Measurements from ENCODE around the gene VPS50. TPM values are rescaled to one million over a fixed set of nuclear protein-coding genes. Genes with fewer than 3 reads are reported as not detected.

The VPS50 gene
- total and polyA plus RNA-seq, 2 donors (not counting 3 experiments of a cell fraction or from before 2014, with no cell fraction given) = 6.6 to 25.6 TPM

DNA sequence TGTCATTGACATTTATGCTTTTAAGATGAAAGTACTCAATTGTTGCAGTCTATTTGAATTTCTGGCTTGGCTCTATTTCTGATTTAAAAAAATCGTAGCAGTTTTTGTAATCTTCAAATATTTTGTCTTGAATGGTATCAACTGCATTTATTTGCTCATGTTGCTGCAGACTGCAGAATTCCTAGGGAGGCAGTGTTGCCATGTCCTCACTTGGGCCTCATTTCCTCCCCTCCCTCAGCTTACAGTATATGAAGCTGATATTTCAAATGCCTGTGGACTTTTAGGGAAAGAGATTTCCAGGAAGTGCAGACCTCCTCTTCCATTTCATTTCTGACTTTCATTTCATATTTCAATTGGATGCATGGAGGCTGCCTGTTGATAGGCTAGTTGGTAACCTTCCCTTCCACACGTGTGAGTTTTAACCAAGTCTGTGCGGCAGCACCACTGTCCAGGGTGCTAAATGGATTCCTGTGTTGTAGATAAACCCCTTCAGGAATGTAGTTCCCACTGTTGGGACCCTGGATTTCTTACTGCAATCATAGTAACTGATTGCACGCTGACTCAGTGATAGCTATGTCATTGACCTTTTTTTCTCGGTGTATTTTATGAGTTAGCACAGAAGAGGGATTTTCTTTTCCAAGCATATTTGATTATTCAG lies 17.5 kb downstream of the VPS50 start:
- Histone ChIP-seq H3K9me3 (replicated peaks; ENCODE audit: control insufficient read depth, insufficient read depth, low read length) (no peaks in the 10 kb centered on the region), H3K79me2 (ENCODE audit: control insufficient read depth, insufficient read depth, low read length) (peaks cover 2% of the 10 kb centered on the region), H4K20me1 (replicated peaks; ENCODE audit: control insufficient read depth, extremely low read depth, insufficient read depth, low read length) (peaks cover under 1% of the 10 kb centered on the region), H3K4me1 (ENCODE audit: control insufficient read depth, extremely low read depth, insufficient read depth, low read length) (no peaks in the 10 kb centered on the region), H3K36me3 (ENCODE audit: control insufficient read depth in 2 of 2, extremely low read depth in 1 of 2, insufficient read depth in 2 of 2, low read length in 2 of 2) (no peaks in the 10 kb centered on the region), H3K4me2 (ENCODE audit: insufficient read depth, low read length) (no peak overlapping the region), H3K9me1 (replicated peaks; ENCODE audit: control insufficient read depth, extremely low read depth, insufficient read depth, low read length) (no peaks in the 10 kb centered on the region), H3K4me3 (replicated peaks in 1 of 3; ENCODE audit: insufficient read depth in 1 of 3, low read depth in 1 of 3, low read length in 3 of 3) (no peak overlapping the region), H3K9ac (replicated peaks; ENCODE audit: extremely low read depth, insufficient read depth, low read length) (no peak overlapping the region), H3K27me3 (ENCODE audit: control insufficient read depth in 2 of 2, insufficient read depth in 2 of 2, low read length in 2 of 2) (no peaks in the 10 kb centered on the region), H2AFZ (ENCODE audit: low read depth, low read length) (no peak overlapping the region), H3K27ac (ENCODE audit: insufficient read depth, low read depth, low read length) (no peak overlapping the region)
- BruUV-seq (replicated peaks) = no TSS peak
- ChIA-PET CTCF (no interaction called here), POLR2A (no interaction called here)
- TF ChIP-seq FOS (IDR thresholded peaks at IDR 0.05; ENCODE audit: borderline replicate concordance, insufficient read depth, low read length) (no peak), EZH2 (IDR thresholded peaks at IDR 0.05; ENCODE audit: borderline replicate concordance, low read depth, low read length, severe bottlenecking) (no peak), MYC (IDR thresholded peaks at IDR 0.05; ENCODE audit: low read depth, low read length) (no peak), GATA2 (IDR thresholded peaks at IDR 0.05; ENCODE audit: insufficient read depth, insufficient read length, low read depth, low read length) (no peak), POLR2AphosphoS5 (IDR thresholded peaks at IDR 0.05; ENCODE audit: insufficient read depth, low read depth, low read length) (no peak), POLR2A (IDR thresholded peaks at IDR 0.05; ENCODE audit: low read depth, low read length) (no peak), JUN (IDR thresholded peaks at IDR 0.05; ENCODE audit: borderline replicate concordance, insufficient read depth, insufficient read length, low read depth) (no peak)
- TF ChIP-seq, protein P1, sequence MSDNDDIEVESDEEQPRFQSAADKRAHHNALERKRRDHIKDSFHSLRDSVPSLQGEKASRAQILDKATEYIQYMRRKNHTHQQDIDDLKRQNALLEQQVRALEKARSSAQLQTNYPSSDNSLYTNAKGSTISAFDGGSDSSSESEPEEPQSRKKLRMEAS (IDR thresholded peaks at IDR 0.05; ENCODE audit: insufficient read depth, insufficient read length) = no peak
- TF ChIP-seq, protein P2, sequence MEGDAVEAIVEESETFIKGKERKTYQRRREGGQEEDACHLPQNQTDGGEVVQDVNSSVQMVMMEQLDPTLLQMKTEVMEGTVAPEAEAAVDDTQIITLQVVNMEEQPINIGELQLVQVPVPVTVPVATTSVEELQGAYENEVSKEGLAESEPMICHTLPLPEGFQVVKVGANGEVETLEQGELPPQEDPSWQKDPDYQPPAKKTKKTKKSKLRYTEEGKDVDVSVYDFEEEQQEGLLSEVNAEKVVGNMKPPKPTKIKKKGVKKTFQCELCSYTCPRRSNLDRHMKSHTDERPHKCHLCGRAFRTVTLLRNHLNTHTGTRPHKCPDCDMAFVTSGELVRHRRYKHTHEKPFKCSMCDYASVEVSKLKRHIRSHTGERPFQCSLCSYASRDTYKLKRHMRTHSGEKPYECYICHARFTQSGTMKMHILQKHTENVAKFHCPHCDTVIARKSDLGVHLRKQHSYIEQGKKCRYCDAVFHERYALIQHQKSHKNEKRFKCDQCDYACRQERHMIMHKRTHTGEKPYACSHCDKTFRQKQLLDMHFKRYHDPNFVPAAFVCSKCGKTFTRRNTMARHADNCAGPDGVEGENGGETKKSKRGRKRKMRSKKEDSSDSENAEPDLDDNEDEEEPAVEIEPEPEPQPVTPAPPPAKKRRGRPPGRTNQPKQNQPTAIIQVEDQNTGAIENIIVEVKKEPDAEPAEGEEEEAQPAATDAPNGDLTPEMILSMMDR (IDR thresholded peaks at IDR 0.05; ENCODE audit: extremely low read depth in 1 of 2, insufficient read depth in 1 of 2, low read depth in 1 of 2, low read length in 2 of 2) = no peak
- intact Hi-C loops (cut with micrococcal nuclease) (loop anchor here (5.0 to 10.0 kb wide), 4 partner anchors 193 to 1145 kb away; partner anchors contain the start of gene COL1A2), dilution Hi-C loops (cut with MboI; ENCODE audit: extremely low pct_ligation_motif_present, low sequenced_read_pairs) (no loop called here)
- DNase-seq (ENCODE audit: low read depth, low spot score) (no peak), FAIRE-seq (no peak)
